GM23248 (cell line): ENCODE measurements around the gene FAM210A.

Experiments
- EZH2 ChIP-seq: fragments of 200-600 bp; sonication (generic); IDR thresholded peaks from 2 replicates; pipeline ENCODE4 v1.6.1; 2018; ENCODE audit warnings: antibody characterized with exemption, mild to moderate bottlenecking; ENCODE audit not compliant: insufficient read depth, poor library complexity, severe bottlenecking
- EZH2phosphoT487 ChIP-seq: fragments of 200-600 bp; sonication (generic); IDR thresholded peaks from 2 replicates; pipeline ENCODE4 v1.6.1; 2018; ENCODE audit warnings: antibody characterized with exemption, moderate library complexity, mild to moderate bottlenecking, low read depth; ENCODE audit not compliant: insufficient read depth

DNA sequence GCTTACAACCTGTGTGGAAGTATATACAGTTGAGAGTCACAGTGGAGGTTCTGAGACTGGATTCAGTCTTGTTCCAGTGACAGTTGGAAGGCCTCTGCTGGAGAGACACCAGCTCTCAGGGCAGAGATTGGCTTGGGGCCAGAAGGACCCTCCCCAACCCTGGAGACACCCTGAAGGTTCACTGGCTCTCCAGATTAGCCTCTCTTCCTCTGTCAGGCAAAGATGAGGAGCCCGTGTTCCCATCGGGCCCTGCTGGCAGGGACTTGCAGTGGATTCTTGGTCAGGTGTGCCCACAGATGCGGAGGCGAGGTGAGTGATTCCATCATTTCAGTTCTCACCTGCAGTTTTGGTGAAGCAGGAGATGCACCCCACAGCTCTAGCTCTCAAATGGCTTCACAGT, 78.6 kb downstream of the FAM210A start:
- TF ChIP-seq EZH2 (no peak), EZH2phosphoT487 (no peak)
